ENCODE results near the gene MTG2.

Gene MTG2

DNA sequence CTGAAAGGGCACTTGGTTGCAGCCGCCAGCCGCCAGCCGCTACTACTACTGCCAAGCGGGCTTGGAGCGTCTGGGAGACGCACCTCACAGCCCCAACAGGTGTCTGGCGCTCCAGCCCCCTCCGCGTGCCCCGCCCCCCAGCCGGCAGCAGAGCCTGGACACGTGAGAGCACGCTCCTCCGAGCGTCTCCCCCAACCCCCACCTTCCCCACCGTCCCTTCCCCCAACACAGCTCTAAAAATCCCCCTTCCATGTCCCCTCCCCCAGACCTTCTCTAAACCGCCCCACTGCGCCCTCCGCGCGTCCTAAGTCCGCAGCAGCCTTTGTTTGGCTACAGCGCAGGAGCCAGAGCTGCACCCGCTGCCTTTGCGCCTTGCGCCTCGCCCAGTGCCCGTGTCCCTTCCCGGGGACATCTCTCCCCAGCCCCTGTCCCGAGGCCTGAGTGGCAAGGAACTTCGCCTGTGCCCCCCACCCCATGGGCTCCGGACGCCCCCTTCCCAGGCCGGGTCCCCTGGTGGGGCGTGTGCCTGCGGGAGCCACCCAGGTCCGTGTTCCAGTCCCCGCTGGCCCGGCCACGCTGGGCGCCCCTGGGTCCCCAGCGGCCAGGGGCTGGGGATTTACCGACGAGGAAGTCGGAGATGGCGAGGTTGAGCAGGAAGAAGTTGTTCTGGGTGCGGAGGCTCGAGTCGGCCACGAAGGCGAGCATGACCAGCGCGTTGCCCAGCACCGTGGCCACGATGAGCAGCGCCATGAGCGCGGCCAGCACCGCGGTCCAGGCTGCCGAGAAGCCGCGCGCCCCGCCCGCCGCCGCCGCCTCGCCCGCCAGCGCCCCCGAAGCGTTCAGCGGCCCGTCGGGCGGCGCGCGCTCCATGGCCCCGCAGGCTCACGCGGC, 36.5 kb downstream of the MTG2 start:
- DNase-seq (ENCODE audit: low read depth in 4 of 4, low spot score in 1 of 4): no peak

DNA sequence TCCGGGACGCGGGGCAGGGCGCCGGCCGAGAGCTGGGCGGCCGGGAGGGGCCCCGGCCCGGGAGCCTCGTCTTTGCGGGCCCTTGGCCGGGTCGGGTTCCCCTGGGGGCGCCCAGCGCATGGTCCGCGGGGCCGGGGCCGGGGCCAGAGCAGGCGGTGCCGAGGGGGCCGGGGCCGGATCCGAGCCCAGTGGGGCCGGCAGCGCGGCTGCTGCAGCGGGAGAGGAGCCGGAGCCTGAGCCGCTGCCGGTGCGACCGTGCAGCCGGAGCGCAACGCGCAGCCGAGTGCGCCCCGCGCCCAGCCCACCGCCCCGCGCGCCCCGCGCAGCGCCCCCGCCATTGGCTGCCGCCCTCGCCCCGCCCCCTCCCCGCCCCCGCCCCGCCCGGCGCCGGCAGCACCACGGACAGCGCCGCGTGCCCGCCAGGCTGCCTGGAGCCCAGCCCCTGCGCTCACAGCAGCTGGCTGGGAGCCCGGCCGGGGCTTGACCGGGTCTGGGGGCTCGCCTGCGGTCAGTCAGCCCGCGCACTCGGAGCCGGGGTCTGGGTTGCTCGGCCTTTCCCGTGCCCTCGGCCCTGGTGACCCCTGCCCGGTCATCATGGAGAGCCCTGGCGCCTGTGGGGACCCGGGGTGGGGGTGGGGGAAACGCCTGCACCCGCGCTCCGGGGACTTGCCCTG, 37.3 kb downstream of the MTG2 start, which contains the start of gene HRH3:
Gene HRH3, minus strand, starts transcription at position 287 of the 674 bp plus-strand sequence. CDS start 308 bp downstream, outside the sequence.
- peak in 3 of 4 experiments; percentile 18 to 28 (median 21) for DNase-seq (ENCODE audit: low read depth in 4 of 4, low spot score in 1 of 4)

DNA sequence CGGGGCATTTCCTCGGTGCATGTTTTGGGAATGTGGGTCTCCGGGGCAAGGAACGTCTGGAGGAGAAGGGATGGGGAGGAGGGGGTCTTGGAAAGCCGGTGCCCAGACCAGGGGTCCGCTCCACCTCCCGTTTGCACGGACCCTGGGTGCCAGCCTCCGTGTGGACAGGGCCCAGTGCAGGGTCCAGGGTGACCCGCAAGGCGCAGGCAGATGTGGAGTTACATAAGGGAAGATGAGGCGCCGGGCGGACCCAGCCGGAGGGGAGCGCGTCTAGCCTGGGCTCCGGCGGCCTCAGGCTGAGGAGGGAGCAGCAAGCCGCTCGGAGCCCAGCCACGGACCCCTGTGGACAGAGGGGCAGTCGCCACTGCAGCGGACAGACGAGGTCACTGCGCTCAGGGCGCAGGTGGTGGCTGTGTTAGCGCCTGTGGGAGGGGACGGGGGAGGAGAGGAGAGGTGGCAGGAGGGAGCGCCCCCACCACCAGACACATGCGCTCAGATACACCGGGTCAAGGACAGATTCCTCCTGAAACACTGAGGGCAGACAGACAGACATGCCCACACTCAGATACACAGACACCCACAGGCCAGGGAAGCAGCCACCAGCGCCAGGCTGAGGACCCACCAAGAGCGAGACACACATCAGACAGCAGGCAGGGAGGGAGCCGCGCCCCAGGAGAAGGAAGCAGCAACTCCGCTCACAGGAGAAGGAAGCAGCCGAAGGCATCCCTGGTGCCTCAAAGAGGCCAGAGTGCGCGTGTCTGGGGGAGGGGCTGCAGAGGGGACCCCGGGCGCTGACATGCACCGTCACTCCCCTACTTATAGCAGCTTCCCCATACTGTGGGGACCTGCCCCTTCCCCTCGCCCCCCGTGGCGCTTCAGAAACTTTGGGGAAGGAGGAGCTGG, 38.1 kb downstream of the MTG2 start:
- no peak for DNase-seq (ENCODE audit: low read depth in 4 of 4, low spot score in 1 of 4)

DNA sequence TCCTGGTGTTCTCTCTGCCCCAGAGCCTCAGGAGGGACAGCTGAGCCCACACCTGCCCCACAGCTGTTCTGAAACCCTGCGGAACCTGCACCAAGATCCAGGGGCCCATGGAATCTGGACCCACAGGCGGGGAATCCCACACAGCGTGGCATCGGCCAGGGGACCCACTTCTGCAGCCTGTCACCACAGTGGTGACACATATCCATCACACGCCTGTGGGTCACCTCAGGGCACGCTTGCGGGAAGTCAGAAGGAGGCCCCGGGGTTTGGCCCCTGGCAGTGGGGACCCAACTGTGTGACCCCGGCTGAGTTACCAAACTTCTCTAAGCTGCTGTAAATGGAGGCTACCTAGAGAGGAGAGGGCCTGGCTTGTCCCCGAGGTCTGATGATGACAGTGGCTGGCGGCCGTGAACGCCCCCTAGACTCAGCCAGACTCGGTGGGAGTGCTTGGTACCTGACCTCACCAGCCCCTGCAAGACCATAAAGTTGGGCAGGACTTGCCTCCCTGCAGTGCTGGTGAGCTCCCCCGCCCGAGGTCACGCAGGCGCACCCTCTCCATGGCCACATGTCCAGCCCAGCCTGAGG, 39.5 kb downstream of the MTG2 start:
- no peak for DNase-seq (ENCODE audit: low read depth in 4 of 4, low spot score in 1 of 4)

DNA sequence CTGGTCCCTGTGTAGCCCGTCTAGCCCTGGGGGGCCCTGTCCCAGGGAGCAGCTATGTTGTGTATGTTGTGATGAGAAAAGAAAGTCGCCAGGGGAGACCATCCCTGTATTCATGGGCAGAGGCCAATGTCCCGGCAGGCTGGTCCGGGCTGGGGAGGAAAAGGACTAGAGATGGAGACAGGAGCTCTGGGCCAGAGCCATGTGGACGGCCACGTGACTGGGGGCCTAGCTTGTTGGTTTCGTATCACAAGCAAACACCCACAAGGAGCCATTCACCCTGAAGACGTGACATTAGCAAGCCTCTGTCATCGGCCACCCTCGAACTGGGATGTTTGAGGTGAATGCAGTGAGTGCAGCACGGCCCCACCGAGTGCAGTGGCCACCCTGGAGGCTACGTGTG, 40.1 kb downstream of the MTG2 start:
- no peak for DNase-seq (ENCODE audit: low read depth in 4 of 4, low spot score in 1 of 4)

DNA sequence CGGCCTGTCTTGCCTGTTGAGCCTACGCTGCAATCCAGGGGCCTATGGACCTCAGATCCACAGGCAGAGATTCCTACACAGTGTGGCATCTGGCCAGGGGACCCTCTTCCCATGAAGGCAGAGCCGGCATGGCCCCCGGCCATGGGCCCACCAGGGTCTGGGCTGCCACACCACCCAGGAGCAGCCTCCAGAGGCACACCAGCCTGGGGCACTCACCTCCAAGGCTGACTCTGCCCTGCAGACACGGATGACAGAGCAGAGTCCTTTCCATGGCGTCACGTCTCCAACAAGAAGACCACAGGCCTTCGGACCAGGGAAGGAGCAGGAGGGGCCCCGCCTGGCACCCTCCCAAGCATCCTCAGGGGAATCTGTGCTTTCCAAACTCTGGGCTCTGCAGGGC, 40.7 kb downstream of the MTG2 start:
- DNase-seq (ENCODE audit: low read depth in 4 of 4, low spot score in 1 of 4): no peak

DNA sequence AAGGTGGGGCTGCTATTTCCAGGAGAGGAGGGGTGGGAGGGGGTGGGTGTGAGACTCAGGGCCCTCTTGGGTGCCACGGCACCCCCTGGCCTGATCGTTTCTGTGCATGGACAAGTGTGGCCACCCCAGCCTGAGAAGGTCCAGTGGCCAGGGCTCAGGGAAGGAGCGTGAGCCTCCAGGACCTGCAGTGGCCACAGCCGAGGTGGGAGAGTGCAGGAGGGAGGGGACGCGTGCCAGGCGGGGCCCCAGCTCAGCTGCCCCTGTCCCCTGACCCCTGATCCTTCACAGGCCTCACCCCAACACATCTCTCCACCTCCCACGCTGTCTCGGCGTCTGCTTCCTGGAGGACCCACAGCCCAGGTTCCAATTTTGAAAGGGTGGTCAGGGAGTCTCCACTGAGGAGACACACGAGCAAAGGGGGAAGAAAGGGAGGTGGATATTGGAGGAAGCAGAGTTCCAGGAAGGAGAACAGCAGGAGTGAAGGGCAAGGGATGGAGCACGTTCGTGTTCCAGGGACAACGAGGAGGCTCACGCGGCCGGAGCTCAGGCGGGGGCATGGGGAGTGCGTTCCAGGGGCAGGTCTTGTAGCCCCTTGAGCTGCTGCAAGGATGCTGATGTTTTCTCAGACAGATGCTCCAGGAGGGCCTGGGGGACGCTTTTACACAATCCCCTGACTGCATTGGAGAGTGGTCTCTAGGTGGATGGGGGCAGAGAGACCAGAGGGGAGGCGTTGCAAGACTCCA, 41.5 kb downstream of the MTG2 start:
- DNase-seq (ENCODE audit: low read depth in 4 of 4, low spot score in 1 of 4): no peak

DNA sequence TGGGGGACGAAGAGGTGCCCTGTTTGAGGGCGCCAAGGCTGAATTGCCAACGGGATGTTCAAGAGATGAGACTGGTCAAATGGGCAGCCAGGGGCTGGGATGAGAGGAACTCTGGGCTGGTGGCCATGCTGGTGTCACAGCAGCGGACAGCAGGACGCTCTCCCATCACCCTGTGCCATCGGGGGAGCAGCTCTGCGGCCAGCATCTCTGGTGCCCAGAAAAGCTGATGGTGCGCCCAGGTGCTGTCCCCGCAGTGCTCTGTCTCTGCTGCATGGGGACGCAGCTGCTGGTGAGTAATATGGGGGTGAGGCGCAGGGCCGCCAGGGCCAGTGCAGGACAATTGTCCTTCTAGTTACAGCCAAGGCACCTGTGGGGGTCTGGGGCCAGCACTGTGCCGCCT, 42.2 kb downstream of the MTG2 start:
- no peak for DNase-seq (ENCODE audit: low read depth in 4 of 4, low spot score in 1 of 4)

DNA sequence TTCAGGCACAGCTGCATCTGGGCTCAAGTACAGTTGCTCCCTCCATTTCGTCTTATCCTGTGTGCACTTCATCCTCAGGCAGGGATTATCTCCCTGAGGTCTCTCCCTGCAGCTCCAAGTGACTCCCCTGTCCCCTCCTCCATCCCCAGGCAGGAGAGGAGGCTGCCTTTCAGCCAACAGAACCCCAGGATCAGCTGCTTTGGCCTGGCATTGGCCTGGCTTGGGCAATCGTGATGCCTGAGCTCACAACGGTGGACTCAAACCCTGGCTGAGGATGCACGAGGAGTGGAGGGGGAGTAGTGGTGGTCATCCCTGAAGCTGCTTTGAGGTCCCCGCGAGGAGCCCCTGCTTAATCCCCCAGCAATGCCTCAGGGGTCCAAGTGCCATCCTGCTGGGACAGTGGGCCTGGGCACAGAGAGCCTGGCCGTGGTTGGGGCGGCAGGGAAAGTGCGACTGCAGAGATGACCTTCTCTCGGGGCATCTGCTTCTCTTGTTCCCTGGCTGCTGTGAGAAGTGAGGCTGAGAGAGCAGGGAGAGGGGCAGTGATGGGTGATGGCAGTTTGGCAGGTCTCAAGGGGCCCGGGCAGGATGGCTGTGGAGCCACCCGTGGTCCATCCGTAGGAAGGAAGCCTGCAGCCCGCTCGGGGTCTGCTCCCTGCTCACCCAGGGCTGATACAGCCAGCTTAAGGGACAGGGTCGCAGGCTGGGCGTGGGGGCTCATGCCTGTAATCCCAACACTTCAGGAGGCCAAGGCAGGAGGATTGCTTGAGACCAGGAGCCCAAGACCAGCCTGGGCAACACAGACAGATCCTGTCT, 43.2 kb downstream of the MTG2 start:
- DNase-seq (ENCODE audit: low read depth in 4 of 4, low spot score in 1 of 4): no peak

DNA sequence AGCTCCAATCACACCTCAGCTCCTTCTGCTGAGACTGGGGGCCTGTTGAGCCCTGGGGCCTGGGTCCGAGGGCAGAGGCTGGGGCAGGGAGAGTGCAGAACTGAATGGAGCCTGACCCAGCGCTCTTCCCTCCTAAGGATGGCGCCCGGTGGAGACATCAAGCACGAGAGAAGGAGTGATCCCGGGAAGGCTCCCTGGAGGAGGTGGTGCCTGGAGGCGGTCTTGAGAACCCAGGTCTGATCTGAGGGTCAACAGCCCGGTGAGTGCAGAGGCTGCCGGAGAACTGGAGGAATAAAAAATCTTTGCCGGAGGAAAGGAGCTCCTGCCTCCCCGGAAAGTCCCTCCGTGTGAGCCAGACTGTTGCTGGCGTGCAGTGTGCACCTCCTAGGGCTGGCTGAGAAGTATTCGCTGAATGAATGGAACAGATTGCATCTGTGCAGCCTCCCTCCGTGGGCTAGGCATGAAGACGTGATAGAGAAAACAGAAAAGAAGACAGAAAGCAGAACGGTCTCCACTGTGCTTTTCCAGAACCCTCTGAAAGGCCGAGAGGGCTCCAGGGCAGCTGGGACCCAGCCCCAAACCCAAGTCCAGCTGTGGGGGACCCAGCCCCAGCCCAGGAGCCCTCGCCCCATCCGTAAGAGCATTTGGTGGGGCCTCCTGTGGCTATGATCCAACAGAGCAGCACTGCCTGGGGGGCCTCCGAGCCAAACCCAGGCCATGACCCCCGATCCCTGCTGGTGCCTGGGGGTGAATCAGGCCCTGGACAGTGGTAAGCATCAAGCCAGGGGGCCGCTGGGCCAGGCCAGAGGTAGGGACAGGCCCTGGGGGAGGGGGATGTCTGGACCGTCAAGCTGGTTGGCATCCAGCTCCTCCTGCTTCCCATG, 44.1 kb downstream of the MTG2 start:
- DNase-seq (ENCODE audit: low read depth in 4 of 4, low spot score in 1 of 4): no peak

DNA sequence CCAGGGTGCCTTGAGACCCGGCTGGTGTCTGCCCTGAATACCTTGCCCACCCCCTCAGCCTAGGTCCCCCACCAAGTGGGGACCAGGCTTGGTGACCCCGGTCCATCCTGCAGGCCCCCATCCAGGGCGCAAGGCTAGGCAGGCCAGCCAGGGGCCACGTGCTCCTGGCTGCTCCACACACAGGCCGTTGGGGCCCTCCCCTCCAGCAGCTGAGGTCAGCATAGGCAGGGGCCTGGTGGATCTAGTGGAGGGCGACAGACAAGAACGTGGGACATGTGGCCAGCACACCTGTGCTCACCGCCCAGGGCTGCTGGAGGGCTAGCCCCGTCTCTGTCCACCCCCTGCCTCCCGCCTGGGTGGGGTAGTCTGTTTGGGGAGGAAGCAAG, 44.8 kb downstream of the MTG2 start:
- DNase-seq (ENCODE audit: low read depth in 4 of 4, low spot score in 1 of 4): no peak

DNA sequence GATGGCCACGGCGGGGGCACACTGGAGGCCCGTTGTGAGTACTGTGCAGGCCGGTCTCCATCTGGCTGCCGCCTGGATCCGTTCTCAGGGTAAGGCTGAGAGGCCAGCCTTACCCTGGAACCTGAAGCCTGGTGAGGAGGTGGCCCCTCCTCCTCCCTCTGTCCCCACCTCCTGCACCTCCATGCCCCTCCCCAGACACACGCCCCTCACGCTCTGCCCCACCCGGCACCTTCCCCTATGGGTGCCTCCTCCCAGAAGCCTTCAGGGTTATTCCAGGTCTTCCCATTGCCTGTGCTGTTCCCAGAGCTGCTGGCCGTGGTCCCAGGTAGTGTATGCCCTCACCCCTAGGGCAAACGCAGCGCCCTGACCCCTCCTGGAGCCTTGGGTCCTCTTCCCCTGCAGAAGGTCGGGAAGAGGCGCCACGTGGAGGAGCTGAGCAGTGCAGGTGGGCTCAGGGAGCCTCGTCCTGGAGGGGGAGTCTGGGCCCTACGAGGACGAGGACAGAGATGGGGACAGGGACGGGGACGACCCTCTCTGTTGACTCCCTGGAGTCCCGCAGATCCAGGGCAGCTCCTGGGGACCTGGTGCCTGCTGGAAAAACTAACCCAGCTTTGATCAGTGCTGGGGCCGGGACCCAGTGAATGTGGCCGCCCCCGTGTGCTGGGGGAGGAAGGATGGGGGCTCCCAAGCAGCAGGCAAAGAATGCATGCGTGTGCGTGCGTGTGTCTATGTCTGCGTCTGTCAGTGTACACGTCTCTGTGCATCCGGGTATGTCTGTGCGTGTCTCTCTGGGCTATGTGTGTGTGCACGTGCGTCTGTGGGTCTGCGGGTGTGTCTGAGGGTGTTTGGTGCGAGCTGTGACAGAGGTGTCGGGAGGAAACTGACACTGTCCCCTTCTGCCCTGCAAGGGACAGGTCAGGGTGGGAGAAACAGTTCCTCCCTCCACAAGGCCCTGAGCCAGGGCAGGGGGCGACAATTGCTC, 45.4 kb downstream of the MTG2 start:
- DNase-seq (ENCODE audit: low read depth in 4 of 4, low spot score in 1 of 4): no peak

DNA sequence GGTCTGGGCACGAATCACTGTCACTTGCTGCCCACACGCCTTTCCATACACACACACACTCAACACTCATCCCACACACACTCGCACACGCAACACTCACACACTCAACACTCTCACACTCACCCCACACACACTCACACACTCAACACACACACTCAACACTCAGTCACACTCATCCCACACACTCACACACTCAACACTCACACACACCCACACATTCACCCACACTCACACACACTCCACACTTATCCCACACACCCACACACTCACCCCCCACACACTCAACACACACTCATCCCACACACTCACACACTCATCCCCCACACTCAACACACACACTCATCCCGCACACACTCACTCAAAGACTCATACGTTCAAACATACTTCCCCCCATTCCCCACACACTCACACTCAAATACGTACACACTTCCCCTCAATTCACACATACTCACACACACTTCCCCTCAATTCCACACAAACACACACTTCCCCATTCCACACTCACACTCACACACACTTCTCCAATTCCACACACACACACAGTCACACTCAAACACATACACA, 46.2 kb downstream of the MTG2 start:
- DNase-seq (ENCODE audit: low read depth in 4 of 4, low spot score in 1 of 4): no peak

DNA sequence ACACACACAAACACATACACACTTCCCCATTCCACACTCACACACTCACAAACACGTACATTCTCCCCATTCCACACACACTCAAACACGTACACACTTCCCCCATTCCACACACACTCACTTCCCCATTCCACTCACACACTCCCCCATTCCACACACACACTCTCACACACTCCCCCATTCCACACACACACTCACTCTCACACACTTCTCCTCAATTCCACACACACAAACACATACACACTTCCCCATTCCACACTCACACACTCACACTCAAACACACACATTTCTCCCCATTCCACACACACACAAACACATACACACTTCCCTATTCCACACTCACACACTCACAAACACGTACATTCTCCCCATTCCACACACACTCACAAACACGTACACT, 46.8 kb downstream of the MTG2 start:
- no peak for DNase-seq (ENCODE audit: low read depth in 4 of 4, low spot score in 1 of 4)

DNA sequence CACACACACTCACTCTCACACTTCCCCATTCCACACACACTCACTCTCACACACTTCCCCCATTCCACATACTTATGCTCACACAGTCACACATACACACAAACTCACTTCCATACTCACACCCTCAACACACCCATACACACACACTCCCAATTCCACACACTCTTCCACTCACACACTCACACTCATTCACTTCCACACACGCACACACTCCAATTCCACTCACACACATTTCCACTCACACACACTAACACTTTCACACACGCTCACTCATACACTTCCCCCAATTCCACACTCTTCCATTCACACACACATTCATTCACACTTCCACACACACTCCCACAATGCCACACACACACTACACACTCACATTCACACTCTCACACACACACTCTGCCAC, 47.4 kb downstream of the MTG2 start:
- DNase-seq (ENCODE audit: low read depth in 4 of 4, low spot score in 1 of 4): no peak

DNA sequence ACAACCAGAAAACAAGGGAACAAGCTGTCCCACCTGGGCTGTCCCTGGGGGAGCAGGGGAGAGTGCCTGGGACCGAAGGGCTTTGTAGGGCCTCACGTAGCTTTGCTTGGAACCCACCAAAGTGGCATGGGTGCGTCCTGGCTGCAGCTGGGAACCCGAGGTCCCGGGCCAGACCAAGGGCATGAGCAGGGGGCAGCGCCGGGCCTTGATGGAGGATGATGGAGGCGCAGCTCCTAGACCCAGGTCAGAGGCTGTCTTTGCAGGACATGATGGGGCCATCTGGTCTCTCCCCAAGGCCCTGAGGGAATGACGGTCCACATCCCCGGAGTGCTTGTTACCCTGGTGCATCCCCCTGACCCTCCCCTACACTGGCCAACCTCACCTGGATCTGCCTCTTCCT, 47.9 kb downstream of the MTG2 start:
- DNase-seq (ENCODE audit: low read depth in 4 of 4, low spot score in 1 of 4): no peak

DNA sequence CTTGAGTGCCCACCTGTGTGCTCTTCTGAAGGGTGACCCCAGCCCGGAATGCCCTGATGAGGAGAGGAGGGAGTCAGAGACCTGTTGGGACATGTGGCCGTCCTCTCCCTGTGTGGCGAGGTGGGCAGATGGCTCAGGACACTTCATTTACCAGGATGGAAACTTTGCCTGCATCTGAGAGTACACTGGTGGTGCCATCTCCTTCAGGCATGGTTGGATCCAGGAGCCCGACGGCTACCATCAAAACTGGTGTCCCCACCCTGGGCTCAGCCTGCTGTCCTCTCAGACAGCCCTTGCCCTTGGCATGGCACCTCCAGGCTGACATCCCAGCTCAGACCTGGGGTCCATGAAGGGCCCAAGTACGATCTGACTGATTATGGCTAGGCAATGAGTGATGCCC, 48.5 kb downstream of the MTG2 start:
- no peak for DNase-seq (ENCODE audit: low read depth in 4 of 4, low spot score in 1 of 4)
